Brain microvascular endothelial cell (primary cell): ENCODE data around the gene ACTR8.

ENCODE experiments used
- DNase-seq: peaks from one replicate; pipeline ENCODE4 v3.0.0-alpha.2; 2020
- H3K27ac ChIP-seq: fragments of 250-450 bp; sonication (Bioruptor Pico); 2 replicates; pipeline ENCODE4 v1.5.1; 2020; ENCODE audit warnings: mild to moderate bottlenecking, moderate library complexity
- H3K27me3 ChIP-seq: fragments of 250-450 bp; sonication (Bioruptor Pico); replicated peaks from 2 replicates; pipeline ENCODE4 v1.5.1; 2020; ENCODE audit warnings: mild to moderate bottlenecking
- H3K36me3 ChIP-seq: fragments of 250-450 bp; sonication (Bioruptor Pico); replicated peaks from 2 replicates; pipeline ENCODE4 v1.5.1; 2020; ENCODE audit warnings: mild to moderate bottlenecking
- H3K4me3 ChIP-seq: 2 replicates; pipeline ENCODE4 v1.5.1; 2011; ENCODE audit warnings: low read depth, mild to moderate bottlenecking, control low read depth, low read length, moderate library complexity
- CTCF ChIP-seq: IDR thresholded peaks from 2 replicates; pipeline ENCODE4 v1.5.1; 2011; ENCODE audit warnings: low read depth, mild to moderate bottlenecking, moderate library complexity, low read length, control low read depth, inconsistent platforms; ENCODE audit errors: missing control alignments
- in situ Hi-C: cut with HindIII; loops from 2 replicates; pipeline ENCODE4 v1.10.0; 2017; ENCODE audit warnings: low sequenced_read_pairs, low pct_ligation_motif_present

The ACTR8 gene

GRCh38 chr3:53883008-53883407 lies 1.1 kb upstream of the ACTR8 start:
- Histone ChIP-seq H3K4me3 (no peak overlapping the region), H3K36me3 (peaks cover 10% of the 10 kb centered on the region), H3K27ac (no peak overlapping the region), H3K27me3 (no peaks in the 10 kb centered on the region)
- in situ Hi-C loops: no loop called here
- TF ChIP-seq CTCF: no peak
- no peak for DNase-seq

GRCh38 chr3:53880396-53881345 lies 1.3 kb downstream of the ACTR8 start:
- Histone ChIP-seq H3K27me3 (no peaks in the 10 kb centered on the region), H3K4me3 (peak overlapping the region; percentile 94), H3K27ac (peak overlapping the region; percentile 63), H3K36me3 (peaks cover 28% of the 10 kb centered on the region)
- in situ Hi-C loops: no loop called here
- TF ChIP-seq CTCF: no peak
- DNase-seq: peak; percentile 33

- in situ Hi-C loops: no loop called here
- Histone ChIP-seq H3K36me3 (peaks cover 36% of the 10 kb centered on the region), H3K27ac (no peak overlapping the region)
Measured at GRCh38 chr3:53865732-53866499, 16.0 kb downstream of the ACTR8 start.

GRCh38 chr3:53863145-53863544 lies 18.8 kb downstream of the ACTR8 start:
- no peak overlapping the region for H3K4me3 ChIP-seq
- H3K27ac ChIP-seq: no peak overlapping the region
- no peak for DNase-seq
- H3K36me3 ChIP-seq: peaks cover 17% of the 10 kb centered on the region
- H3K27me3 ChIP-seq: no peaks in the 10 kb centered on the region
- in situ Hi-C loops: no loop called here
- TF ChIP-seq CTCF: no peak

More at GRCh38 chr3:53865732-53866499, 16.0 kb downstream of the ACTR8 start:
- no peak for TF ChIP-seq CTCF
- no peak for DNase-seq
- no peak overlapping the region for H3K4me3 ChIP-seq
- no peaks in the 10 kb centered on the region for H3K27me3 ChIP-seq

- in situ Hi-C loops: no loop called here
- no peak overlapping the region for H3K27ac ChIP-seq
Measured at GRCh38 chr3:53862241-53862640, 19.7 kb downstream of the ACTR8 start.

More at GRCh38 chr3:53862241-53862640, 19.7 kb downstream of the ACTR8 start:
- Histone ChIP-seq H3K27me3 (no peaks in the 10 kb centered on the region), H3K4me3 (no peak overlapping the region), H3K36me3 (peaks cover 13% of the 10 kb centered on the region)
- no peak for DNase-seq
- TF ChIP-seq CTCF: no peak
